H1 (cell line): ENCODE results near the gene NELL2. TPM values are rescaled to one million over a fixed set of nuclear protein-coding genes. Genes with fewer than 3 reads are reported as not detected.

Experiments
- CTCF ChIA-PET: fragments of 300-600 bp; sonication (Branson Sonifier 250); formaldehyde crosslinking; loops from one replicate; lab custom pipeline; 2021; ENCODE audit not compliant: partially characterized antibody; lab: Charles Lee
- POLR2A ChIA-PET: fragments of 300-600 bp; sonication (Branson Sonifier 250); formaldehyde crosslinking; loops from one replicate; lab custom pipeline; 2021; ENCODE audit warnings: inconsistent platforms; ENCODE audit not compliant: partially characterized antibody; lab: Charles Lee
- DNase-seq, 2 experiments: peaks; one replicate each; pipeline versions ENCODE4 v3.0.0 to v3.0.0-alpha.2; 2010 to 2022; ENCODE audit warnings: low spot score in 2 of 2, low read depth in 1 of 2, mixed read lengths in 1 of 2
- FAIRE-seq: peaks from 2 replicates; lab custom pipeline; 2011; peaks lifted over from hg19 to GRCh38; lab: Jason Lieb, UNC
- H2AFZ ChIP-seq: 2 replicates; pipeline ENCODE4 v1.8.1; 2012; ENCODE audit warnings: low read length, inconsistent platforms
- H2AK5ac ChIP-seq: 2 replicates; pipeline ENCODE4 v1.6.1; 2013; ENCODE audit warnings: low read depth, low read length
- H2BK120ac ChIP-seq: replicated peaks from 2 replicates; pipeline ENCODE3; 2013; ENCODE audit warnings: low read depth, low read length, inconsistent platforms
- H2BK12ac ChIP-seq: 2 replicates; pipeline ENCODE4 v1.6.1; 2013; ENCODE audit warnings: low read depth, low read length
- H2BK15ac ChIP-seq: 2 replicates; pipeline ENCODE4 v1.6.1; 2013; ENCODE audit warnings: low read length
- H2BK20ac ChIP-seq: 2 replicates; pipeline ENCODE4 v1.6.1; 2013; ENCODE audit warnings: low read length
- H2BK5ac ChIP-seq: 2 replicates; pipeline ENCODE4 v1.6.1; 2013; ENCODE audit warnings: low read depth, low read length
- H3K14ac ChIP-seq: 2 replicates; pipeline ENCODE4 v1.6.1; 2013; ENCODE audit warnings: inconsistent platforms; ENCODE audit not compliant: insufficient read length
- H3K18ac ChIP-seq: 2 replicates; pipeline ENCODE4 v1.6.1; 2013; ENCODE audit warnings: low read length; ENCODE audit errors: extremely low read depth
- H3K23ac ChIP-seq: 2 replicates; pipeline ENCODE4 v1.6.1; 2013; ENCODE audit warnings: inconsistent platforms; ENCODE audit not compliant: insufficient read length
- H3K23me2 ChIP-seq: 2 replicates; pipeline ENCODE4 v1.6.1; 2013; ENCODE audit warnings: low read depth, low read length
- H3K27ac ChIP-seq: 2 replicates; pipeline ENCODE4 v1.6.1; 2011; ENCODE audit warnings: low read depth, low read length, inconsistent platforms
- H3K27me3 ChIP-seq, 4 experiments: replicated peaks in 1 of 4; 1 replicate in 1 of 4; 2 replicates in 3 of 4; pipeline versions ENCODE4 v1.6.1 to v1.8.1; 2011 to 2013; ENCODE audit warnings: low read length in 3 of 4, mild to moderate bottlenecking in 3 of 4, inconsistent platforms in 2 of 4, mixed read lengths in 2 of 4, moderate library complexity in 1 of 4; ENCODE audit not compliant: control insufficient read depth in 3 of 4, insufficient read depth in 3 of 4; ENCODE audit errors: extremely low read depth in 1 of 4
- H3K36me3 ChIP-seq, 4 experiments: 2 replicates each; pipeline versions ENCODE4 v1.6.1 to v1.8.1; 2011 to 2013; ENCODE audit warnings: mild to moderate bottlenecking in 4 of 4, low read length in 3 of 4, moderate library complexity in 2 of 4, control low read depth in 1 of 4, inconsistent platforms in 1 of 4; ENCODE audit not compliant: insufficient read depth in 4 of 4, control insufficient read depth in 2 of 4
- H3K4ac ChIP-seq: replicated peaks from 2 replicates; pipeline ENCODE3; 2013; ENCODE audit warnings: low read length, low read depth, mixed read lengths, inconsistent platforms; ENCODE audit not compliant: insufficient read length
- H3K4me1 ChIP-seq, 4 experiments: replicated peaks in 1 of 4; 1 replicate in 1 of 4; 2 replicates in 3 of 4; pipeline versions ENCODE4 v1.6.1 to v1.8.1; 2011 to 2013; ENCODE audit warnings: low read length in 3 of 4, inconsistent platforms in 2 of 4, mixed read lengths in 1 of 4; ENCODE audit not compliant: insufficient read depth in 4 of 4, control insufficient read depth in 3 of 4
- H3K4me2 ChIP-seq, 2 experiments: 2 replicates each; pipeline versions ENCODE4 v1.6.1 to v1.8.1; 2011 to 2013; ENCODE audit warnings: low read depth in 2 of 2, low read length in 2 of 2, control low read depth in 1 of 2, inconsistent platforms in 1 of 2, mild to moderate bottlenecking in 1 of 2; ENCODE audit not compliant: insufficient read depth in 1 of 2
- H3K4me3 ChIP-seq, 4 experiments: fragments of 200-600, 300-600 bp in 1 of 4; sonication (generic), shearing (Covaris generic), sonication (Bioruptor Twin) in 1 of 4; 2 replicates each; pipeline versions ENCODE4 v1.5.1 to v1.8.1; 2011 to 2016; ENCODE audit warnings: low read length in 4 of 4, low read depth in 3 of 4, control low read depth in 2 of 4, inconsistent platforms in 2 of 4, mild to moderate bottlenecking in 2 of 4, mixed read lengths in 1 of 4, moderate library complexity in 1 of 4; ENCODE audit not compliant: insufficient read depth in 2 of 4; ENCODE audit errors: extremely low read depth in 1 of 4
- H3K56ac ChIP-seq: replicated peaks from 2 replicates; pipeline ENCODE3; 2013; ENCODE audit warnings: low read depth, mild to moderate bottlenecking, mixed read lengths, low read length, inconsistent platforms; ENCODE audit not compliant: insufficient read length
- H3K79me1 ChIP-seq: 2 replicates; pipeline ENCODE4 v1.6.1; 2013; ENCODE audit warnings: low read depth, low read length, control low read depth
- H3K79me2 ChIP-seq, 2 experiments: 2 replicates each; pipeline versions ENCODE4 v1.6.1 to v1.8.1; 2012 to 2013; ENCODE audit warnings: low read length in 2 of 2, mild to moderate bottlenecking in 2 of 2, inconsistent platforms in 1 of 2; ENCODE audit not compliant: insufficient read depth in 2 of 2, control insufficient read depth in 1 of 2
- H3K9ac ChIP-seq, 4 experiments: replicated peaks in 1 of 4; 1 replicate in 1 of 4; 2 replicates in 3 of 4; pipeline versions ENCODE4 v1.6.1 to v1.8.1; 2011 to 2013; ENCODE audit warnings: low read depth in 3 of 4, low read length in 3 of 4, control low read depth in 2 of 4, mild to moderate bottlenecking in 2 of 4, moderate library complexity in 2 of 4, inconsistent platforms in 1 of 4; ENCODE audit errors: extremely low read depth in 1 of 4
- H3K9me3 ChIP-seq, 2 experiments: 2 replicates each; pipeline versions ENCODE4 v1.6.1 to v1.8.1; 2012 to 2013; ENCODE audit warnings: mild to moderate bottlenecking in 2 of 2, moderate library complexity in 2 of 2, control low read depth in 1 of 2, inconsistent platforms in 1 of 2, low read depth in 1 of 2, low read length in 1 of 2, mixed read lengths in 1 of 2; ENCODE audit not compliant: insufficient read depth in 2 of 2
- H4K20me1 ChIP-seq, 2 experiments: replicated peaks in 1 of 2; 2 replicates each; pipeline versions ENCODE3 to v1.8.1; 2011 to 2013; ENCODE audit warnings: inconsistent platforms in 2 of 2, low read length in 2 of 2, mild to moderate bottlenecking in 1 of 2; ENCODE audit not compliant: insufficient read depth in 2 of 2, control insufficient read depth in 1 of 2
- H4K5ac ChIP-seq: 2 replicates; pipeline ENCODE4 v1.6.1; 2013; ENCODE audit warnings: low read length, low read depth, mixed read lengths, inconsistent platforms; ENCODE audit not compliant: insufficient read length
- H4K8ac ChIP-seq: 2 replicates; pipeline ENCODE4 v1.8.0; 2013; ENCODE audit warnings: mild to moderate bottlenecking, moderate library complexity, low read length, inconsistent platforms; ENCODE audit not compliant: insufficient read depth; ENCODE audit errors: extremely low read depth
- H4K91ac ChIP-seq: replicated peaks from 2 replicates; pipeline ENCODE3; 2013; ENCODE audit warnings: low read length, mixed read lengths, inconsistent platforms; ENCODE audit not compliant: insufficient read length
- ASH2L ChIP-seq: fragments of 200-600, 300-600 bp; sonication (generic); IDR thresholded peaks from one replicate; pipeline ENCODE4 v1.7.1; 2017; ENCODE audit warnings: low read length
- ATF3 ChIP-seq: IDR thresholded peaks from 2 replicates; pipeline ENCODE4 v1.6.1; 2011; ENCODE audit warnings: low read depth, mild to moderate bottlenecking, low read length; ENCODE audit not compliant: insufficient read depth
- BRCA1 ChIP-seq: IDR thresholded peaks from 2 replicates; pipeline ENCODE4 v1.6.1; 2012; ENCODE audit warnings: low read depth, low read length, improper control_type of control experiment
- CBX8 ChIP-seq: fragments of 300-800, 300-1000 bp; sonication (generic); IDR thresholded peaks from 2 replicates; pipeline ENCODE4 v1.7.1; 2016; ENCODE audit warnings: low read depth, low read length, borderline replicate concordance
- CHD2 ChIP-seq: IDR thresholded peaks from 2 replicates; pipeline ENCODE4 v1.6.1; 2012; ENCODE audit warnings: low read length, improper control_type of control experiment
- EP300 ChIP-seq, 2 experiments: IDR thresholded peaks; 1 replicate in 1 of 2; 2 replicates in 1 of 2; pipeline ENCODE4 v1.6.1; 2011 to 2012; ENCODE audit warnings: low read depth in 2 of 2, low read length in 2 of 2, mild to moderate bottlenecking in 2 of 2, borderline replicate concordance in 1 of 2, inconsistent platforms in 1 of 2, moderate library complexity in 1 of 2
- HDAC2 ChIP-seq, 2 experiments: fragments of 300-600 bp in 1 of 2; sonication (generic) in 1 of 2; IDR thresholded peaks; 2 replicates each; pipeline ENCODE4 v1.6.1; 2011 to 2012; ENCODE audit warnings: low read depth in 2 of 2, low read length in 2 of 2, mild to moderate bottlenecking in 2 of 2, moderate library complexity in 2 of 2, borderline replicate concordance in 1 of 2, inconsistent platforms in 1 of 2
- MAFK ChIP-seq: IDR thresholded peaks from 2 replicates; pipeline ENCODE4 v1.6.1; 2012; ENCODE audit warnings: low read depth, mild to moderate bottlenecking, improper control_type of control experiment, low read length
- POU5F1 ChIP-seq: IDR thresholded peaks from 2 replicates; pipeline ENCODE4 v1.6.1; 2011; ENCODE audit warnings: low read depth, mild to moderate bottlenecking, low read length, moderate library complexity
- SP1 ChIP-seq: IDR thresholded peaks from 2 replicates; pipeline ENCODE4 v1.6.1; 2011; ENCODE audit warnings: low read depth, low read length
- TBP ChIP-seq: IDR thresholded peaks from 2 replicates; pipeline ENCODE4 v1.6.1; 2011; ENCODE audit warnings: low read depth, low read length, improper control_type of control experiment
- WGBS, 2 experiments: shearing (Covaris generic) in 1 of 2; methylation state at CpG; one replicate each; pipeline versions ENCODE4 v1.1.6 to v1.1.7; 2013 to 2015; ENCODE audit warnings: low lambda C conversion rate in 2 of 2, mixed read lengths in 2 of 2, inconsistent platforms in 1 of 2, low coverage in 1 of 2, missing lambda C conversion rate in 1 of 2; ENCODE audit not compliant: insufficient replicate concordance in 2 of 2, insufficient coverage in 1 of 2, insufficient read length in 1 of 2; ENCODE audit errors: extremely low coverage in 1 of 2, missing lambda C conversion rate in 1 of 2; 5-methylcytosine and 5-hydroxymethylcytosine counted together
- polyA plus RNA-seq, 7 experiments: library from polyadenylated mRNA; depleted of rRNA in 3 of 7; stranded (reverse) in 5 of 7; unstranded in 2 of 7; fragments of >200 nt in 5 of 7; fragments of 200-250 nt in 2 of 7; gene quantifications; 1 replicate in 5 of 7; 2 replicates in 1 of 7; 4 replicates in 1 of 7; pipeline versions ENCODE4 v1.2.1 to v1.2.3, GENCODE V29; 2011 to 2013; ENCODE audit warnings: missing spikeins in 2 of 7, mixed read lengths in 2 of 7
- total RNA-seq: library from RNA; stranded (reverse); fragmentation: NEBNext Ultra II Directional; extraction: Animal tissue kit (Norgen Biotek cat#: 25700); gene quantifications from 2 replicates; pipeline ENCODE4 v1.2.1, GENCODE V29; 2021

The NELL2 gene
- total and polyA plus RNA-seq, 2 of the 8 experiments (the other 6 are each of a cell fraction or from before 2014, with no cell fraction given): 54.2 to 56.8 TPM

DNA sequence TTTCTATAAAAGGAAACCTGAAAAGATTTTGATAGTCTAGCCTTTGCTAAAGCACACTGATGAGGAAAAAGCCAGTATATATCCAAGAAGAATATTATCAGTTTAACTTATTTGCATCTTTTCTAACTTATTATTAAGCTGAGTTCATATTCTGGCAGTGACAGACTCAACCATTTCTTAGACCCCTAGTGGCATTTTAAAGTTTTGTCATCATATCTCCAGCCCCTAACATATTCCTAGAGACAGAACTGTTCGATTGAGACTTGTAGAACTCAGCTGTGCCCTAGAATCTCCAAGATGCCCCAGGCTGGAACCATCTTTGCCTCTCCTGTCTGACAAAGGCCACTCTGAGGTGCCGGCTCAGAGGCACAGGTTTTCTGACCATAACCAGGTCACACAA, 365.6 kb downstream of the NELL2 start:
- no peak for DNase-seq
- Histone ChIP-seq H2BK20ac (no peak overlapping the region), H3K4ac (no peak overlapping the region), H2AFZ (no peak overlapping the region), H2BK12ac (no peak overlapping the region), H2AK5ac (no peak overlapping the region), H3K4me1 (no peaks in the 10 kb centered on the region), H3K4me2 (no peak overlapping the region), H3K27me3 (no peaks in the 10 kb centered on the region), H3K4me3 (no peak overlapping the region), H2BK15ac (no peak overlapping the region), H3K36me3 (no peaks in the 10 kb centered on the region), H3K23ac (no peak overlapping the region), H4K5ac (no peak overlapping the region), H2BK5ac (no peak overlapping the region), H3K14ac (no peak overlapping the region), H3K9ac (no peak overlapping the region), H3K23me2 (no peaks in the 10 kb centered on the region), H3K9me3 (no peaks in the 10 kb centered on the region), H3K79me2 (no peaks in the 10 kb centered on the region), H4K8ac (no peak overlapping the region), H3K18ac (no peak overlapping the region), H3K79me1 (no peaks in the 10 kb centered on the region), H4K20me1 (no peaks in the 10 kb centered on the region), H4K91ac (no peak overlapping the region), H3K56ac (no peak overlapping the region), H2BK120ac (no peak overlapping the region), H3K27ac (no peak overlapping the region)
- no peak for FAIRE-seq
- POLR2A ChIA-PET: no interaction called here
- CTCF ChIA-PET: interaction anchor here (1.1 to 2.8 kb wide), 6 partner anchors 9 to 32 kb away, joined by 3 to 15 read pairs (median 8); no protein-coding TSS in a partner anchor
- no peak for TF ChIP-seq CHD2
- no peak for TF ChIP-seq BRCA1
- TF ChIP-seq ASH2L: no peak
- no peak for TF ChIP-seq POU5F1
- no peak for TF ChIP-seq TBP
- TF ChIP-seq EP300 (IDR thresholded peaks at IDR 0.05; ENCODE audit: borderline replicate concordance in 1 of 2, low read depth in 2 of 2, low read length in 2 of 2): no peak
- TF ChIP-seq ATF3: no peak
- TF ChIP-seq SP1: no peak
- no peak for TF ChIP-seq MAFK
- no peak for TF ChIP-seq CBX8
- TF ChIP-seq HDAC2 (IDR thresholded peaks at IDR 0.05; ENCODE audit: borderline replicate concordance in 1 of 2, low read depth in 2 of 2, low read length in 2 of 2): no peak
- 90% methylated on average over 2 of the region's 2 CpGs; no CpG with 5 or more reads in 1 of the 2 experiments for WGBS, 2 experiments
